GM18867 (cell line): ENCODE data around the gene UGT2B7.
A peak's percentile ranks its signal among the peaks of the same experiment; 100 is the strongest.
"Not testable (repeated sequence)": the region's sequence is repeated elsewhere in the genome, so short reads cannot be mapped to it uniquely, and the experiment has no call there.

Source experiments
- ATAC-seq: cut with Tn5 transposase; IDR thresholded peaks from one replicate; pipeline ENCODE4 v1.9.1; 2021; ENCODE audit warnings: mild to moderate bottlenecking, moderate library complexity; ENCODE audit not compliant: unreplicated experiment

UGT2B7 gene

DNA sequence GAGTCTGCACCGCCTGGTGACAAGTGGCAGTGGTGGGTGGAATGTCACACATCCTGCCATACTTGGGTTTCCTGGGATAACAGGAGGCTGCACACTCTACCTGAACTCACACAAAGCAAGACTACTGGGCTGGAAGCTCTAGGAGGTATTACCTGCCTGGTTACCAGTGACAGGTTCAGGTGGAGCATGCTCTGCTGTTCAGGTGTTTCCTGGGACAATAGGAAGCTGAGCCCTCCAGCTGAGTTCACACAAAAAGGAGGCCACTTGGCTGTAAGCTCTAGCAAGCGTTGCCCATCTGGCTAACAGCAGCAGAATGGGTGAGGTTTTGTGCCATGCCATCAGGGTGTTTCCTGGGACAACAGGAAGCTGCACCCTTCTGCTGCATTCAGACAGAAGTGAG lies 17.4 kb upstream of the UGT2B7 start:
- no peak for ATAC-seq

DNA sequence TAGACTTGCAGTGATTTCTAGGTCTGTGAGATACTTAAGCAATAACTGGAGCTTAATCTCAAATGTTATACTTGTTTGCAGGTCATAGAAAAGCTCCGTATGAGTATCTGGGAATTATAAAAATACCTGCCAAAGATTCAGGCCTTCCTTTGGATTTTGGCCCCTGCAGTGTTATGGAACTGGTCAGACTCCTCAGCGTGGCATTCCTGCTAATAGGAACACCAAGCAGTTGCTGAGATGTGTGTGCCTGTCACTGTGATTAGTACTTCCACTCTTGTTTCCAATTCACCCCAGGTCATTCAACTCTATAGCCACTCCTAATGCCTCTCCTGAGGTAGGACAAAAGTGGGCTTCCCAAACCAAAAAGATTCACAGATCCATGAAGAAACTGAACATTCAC lies 7.8 kb upstream of the UGT2B7 start:
- ATAC-seq: no peak

DNA sequence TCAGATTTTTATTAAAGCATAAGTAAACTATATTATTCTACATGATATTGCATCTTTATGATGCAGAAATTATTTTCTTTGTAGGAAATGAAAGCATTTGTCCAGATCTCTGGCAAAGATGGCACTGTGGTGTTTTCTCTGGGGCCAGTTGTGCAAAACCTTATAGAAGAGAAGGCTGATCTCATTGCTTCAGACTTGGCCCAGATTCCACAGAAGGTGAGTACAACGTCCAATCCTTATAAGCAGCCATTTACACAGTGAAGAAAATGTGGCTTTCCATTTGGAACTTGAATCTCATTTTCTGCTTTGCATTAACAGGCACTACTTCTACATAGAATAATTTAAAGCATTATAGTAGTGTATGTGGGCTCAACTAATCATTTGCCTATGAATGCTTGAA lies 6.9 kb upstream of the UGT2B7 start:
- ATAC-seq: no peak

GRCh38 chr4:69092190-69092589 lies 4.1 kb upstream of the UGT2B7 start:
- ATAC-seq: no peak

GRCh38 chr4:69092980-69093568 lies 3.2 kb upstream of the UGT2B7 start:
- no peak for ATAC-seq

DNA sequence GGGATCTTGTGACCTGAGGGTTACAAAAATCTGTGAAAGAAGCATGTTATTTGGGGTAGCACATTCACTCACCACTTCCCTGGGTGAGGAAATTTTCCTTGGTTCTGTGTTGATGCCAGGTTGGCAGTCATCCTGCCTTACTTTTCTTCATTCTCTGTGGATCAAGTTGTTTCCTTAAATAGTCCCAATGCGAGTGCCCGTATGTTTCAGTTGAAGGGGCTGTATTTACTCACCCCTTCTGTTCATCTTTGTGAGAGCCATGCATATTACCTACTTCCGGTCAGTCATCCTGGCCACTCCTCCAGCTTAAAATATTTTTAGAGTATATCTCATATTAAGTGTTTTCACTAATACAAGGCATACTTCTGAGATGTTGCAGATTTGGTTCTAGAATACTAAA lies 2.6 kb upstream of the UGT2B7 start:
- ATAC-seq: no peak

DNA sequence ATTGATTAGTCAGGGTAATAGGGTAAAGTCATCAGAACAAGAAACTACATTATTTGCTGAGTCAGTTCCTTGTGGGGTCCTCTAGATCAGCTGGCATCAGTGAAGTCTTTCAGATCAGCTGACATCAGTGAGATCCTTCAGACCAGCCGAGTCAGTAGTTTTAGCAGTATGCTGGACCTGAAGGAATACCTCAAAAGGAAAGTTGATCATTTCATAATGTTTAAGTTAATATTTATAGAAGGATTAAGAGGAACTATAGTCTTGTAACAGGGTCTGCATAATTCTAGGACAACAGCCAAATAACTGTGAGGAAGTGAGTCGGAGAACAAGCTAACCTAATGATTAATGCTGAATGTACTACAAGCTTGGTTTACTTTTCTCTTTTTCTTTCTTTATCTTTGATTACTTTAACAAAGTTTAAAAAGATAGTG lies 958 bp upstream of the UGT2B7 start:
- no peak for ATAC-seq

DNA sequence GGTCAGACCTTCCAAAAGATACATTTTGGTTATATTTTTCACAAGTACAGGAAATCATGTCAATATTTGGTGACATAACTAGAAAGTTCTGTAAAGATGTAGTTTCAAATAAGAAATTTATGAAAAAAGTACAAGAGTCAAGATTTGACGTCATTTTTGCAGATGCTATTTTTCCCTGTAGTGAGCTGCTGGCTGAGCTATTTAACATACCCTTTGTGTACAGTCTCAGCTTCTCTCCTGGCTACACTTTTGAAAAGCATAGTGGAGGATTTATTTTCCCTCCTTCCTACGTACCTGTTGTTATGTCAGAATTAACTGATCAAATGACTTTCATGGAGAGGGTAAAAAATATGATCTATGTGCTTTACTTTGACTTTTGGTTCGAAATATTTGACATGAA lies 536 bp downstream of the UGT2B7 start:
- ATAC-seq: no peak

GRCh38 chr4:69098470-69098869 lies 2.2 kb downstream of the UGT2B7 start:
- ATAC-seq: no peak

DNA sequence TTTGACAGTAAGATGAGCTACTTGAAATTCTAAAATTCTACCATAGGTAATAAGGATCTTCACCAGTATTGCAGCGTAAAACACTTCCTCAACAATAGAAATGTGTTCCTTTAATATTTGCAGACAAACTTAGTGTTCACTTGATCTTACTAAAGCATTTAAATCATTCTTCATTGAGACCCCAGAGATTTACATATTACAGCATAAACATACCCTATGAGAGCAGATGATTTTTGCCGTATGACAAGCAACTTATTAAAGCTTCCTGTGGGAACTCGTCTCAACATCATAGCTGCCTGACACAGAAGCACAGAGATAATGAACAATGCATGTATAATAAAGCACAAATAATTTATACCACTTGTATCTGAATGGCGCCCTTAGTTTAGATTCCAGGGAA lies 3.6 kb downstream of the UGT2B7 start:
- ATAC-seq: no peak

DNA sequence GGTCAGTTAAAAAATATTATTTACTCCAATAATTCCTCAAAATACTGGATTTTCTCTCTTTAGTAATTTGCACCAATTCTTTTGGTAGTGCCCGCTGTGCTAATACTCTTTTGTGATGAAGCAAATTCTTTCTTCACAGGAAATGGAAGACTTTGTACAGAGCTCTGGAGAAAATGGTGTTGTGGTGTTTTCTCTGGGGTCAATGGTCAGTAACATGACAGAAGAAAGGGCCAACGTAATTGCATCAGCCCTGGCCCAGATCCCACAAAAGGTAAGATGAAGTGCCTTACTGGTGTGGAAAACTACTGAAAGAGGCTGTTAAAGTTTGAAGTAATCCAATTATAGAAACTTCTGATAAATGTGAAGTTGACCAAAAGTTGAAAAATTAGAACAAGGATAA lies 6.4 kb downstream of the UGT2B7 start:
- ATAC-seq: not testable (repeated sequence)

GRCh38 chr4:69104719-69105275 lies 8.5 kb downstream of the UGT2B7 start:
- ATAC-seq: no peak

GRCh38 chr4:69115151-69115850 lies 19.0 kb downstream of the UGT2B7 start:
- not testable (repeated sequence) for ATAC-seq

DNA sequence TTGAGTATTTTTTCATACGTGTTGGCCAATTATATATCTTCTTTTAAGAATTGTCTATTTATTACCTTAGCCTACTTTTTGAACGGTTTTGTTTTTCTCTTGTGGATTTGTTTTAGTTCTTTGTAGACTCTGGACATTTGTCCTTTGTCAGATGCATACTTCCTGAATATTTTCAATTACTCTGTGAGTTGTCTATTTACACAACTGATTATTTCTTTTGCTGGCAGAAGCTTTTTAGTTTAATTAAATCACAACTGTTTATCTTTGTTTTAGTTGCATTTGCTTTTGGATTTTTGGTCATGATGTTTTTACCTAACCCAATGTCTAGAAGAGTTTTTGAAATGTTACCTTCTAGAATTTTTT lies 19.6 kb downstream of the UGT2B7 start:
- ATAC-seq: no peak

DNA sequence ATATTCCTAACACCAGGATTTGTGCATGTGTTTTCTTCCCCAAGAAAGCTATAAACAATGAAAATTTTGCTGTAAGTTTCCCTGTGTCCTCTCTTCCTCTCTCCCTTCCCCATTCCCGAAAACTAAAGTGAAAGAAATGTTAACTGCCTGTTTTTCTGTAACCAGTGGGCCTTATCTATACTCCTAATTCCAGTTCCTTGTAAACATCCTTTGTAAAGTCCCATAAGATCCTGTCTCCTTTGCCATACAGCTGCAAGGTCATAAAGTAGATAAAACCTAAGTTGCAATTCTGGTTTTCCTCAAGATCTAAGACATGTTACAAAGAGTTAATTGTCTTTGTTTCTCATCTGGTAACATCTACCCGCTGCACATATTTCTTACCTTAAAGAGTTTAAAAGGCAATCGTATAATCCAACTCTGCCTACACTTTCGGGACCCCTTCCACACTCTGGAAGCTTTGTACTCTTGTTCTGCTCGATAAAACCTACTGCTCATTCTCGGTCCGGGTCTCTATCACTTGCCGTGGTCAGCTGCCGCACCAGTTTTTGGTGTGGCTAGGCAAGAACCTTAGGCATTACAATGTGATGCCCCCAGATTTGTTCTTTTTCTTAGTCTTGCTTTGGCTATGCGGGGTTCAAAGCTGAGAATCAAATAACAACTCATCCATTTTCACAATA lies 20.5 kb downstream of the UGT2B7 start:
- ATAC-seq: no peak

DNA sequence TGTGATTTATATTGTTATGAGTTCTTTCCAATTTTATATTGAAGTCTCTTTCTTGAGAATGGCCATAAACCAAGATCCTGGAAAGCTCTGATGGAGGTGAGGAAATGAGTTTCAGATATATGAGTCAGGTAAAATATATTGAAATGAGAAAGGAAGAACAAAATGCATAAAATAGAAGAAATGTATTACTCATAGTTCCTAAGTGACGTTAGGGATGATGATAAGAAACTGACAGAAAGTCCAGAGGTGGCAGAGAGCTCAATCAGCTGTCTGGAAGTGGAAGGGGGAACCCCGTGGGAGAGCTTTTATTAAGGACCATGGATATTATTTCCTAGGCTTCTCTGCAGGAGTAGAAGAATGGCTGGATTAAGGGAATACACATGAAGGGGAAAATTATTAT lies 24.6 kb downstream of the UGT2B7 start:
- no peak for ATAC-seq

GRCh38 chr4:69122476-69122875 lies 26.2 kb downstream of the UGT2B7 start:
- no peak for ATAC-seq

DNA sequence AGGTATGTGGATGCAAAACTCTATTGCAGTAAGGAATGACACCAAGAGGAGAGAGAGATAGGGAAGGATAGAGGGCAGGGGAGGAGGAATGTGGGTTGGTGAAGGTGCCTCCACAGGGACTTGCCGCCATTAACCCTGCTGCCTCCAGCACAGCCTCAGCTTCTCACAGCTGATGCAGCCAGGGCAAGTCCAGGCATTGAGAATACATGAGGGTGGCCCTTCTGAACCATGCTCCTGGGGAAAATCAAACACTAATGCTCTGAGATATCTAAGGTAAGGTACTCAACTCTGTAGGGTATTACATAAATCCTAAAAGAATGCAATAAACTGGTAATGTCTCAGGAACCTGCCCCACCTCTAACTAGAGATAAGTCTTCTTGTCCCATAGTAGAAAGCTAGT lies 28.7 kb downstream of the UGT2B7 start:
- no peak for ATAC-seq

DNA sequence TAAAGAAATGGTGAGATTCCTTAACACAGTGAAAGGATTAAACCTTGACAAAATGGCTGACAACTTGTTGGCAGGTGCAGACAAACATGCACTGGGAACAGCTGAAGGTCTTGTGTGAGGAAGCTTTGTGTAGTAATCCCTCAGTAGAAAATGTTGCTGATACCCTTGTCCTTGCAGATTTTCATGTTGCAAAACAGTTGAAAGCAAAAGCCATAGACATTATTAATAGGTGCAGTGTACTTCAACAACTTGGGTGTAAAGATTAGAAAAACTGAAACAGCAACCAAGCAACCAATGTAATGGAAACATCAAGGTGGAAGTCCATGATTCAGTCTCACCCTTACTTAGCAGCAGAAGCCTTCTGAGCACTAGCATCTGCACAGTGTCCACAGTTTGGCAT lies 29.8 kb downstream of the UGT2B7 start:
- ATAC-seq: peak; percentile 77

DNA sequence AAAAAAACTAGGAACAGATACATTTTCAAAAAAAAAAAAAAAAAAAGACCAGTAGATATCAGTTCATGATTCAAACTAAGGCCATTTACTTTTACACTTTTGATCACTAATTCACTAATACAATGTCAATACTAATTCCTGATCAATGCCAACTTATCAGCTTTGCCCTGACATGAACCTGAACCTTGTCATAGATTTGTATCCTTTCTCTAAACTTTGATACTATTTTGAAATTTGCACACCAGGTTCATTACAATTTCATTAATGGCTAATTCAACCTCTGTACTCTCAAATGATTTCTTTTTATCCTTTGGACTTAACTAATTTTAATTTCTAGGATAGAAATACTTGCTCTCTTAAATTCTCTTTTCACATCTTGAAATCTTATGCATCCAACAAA lies 37.7 kb downstream of the UGT2B7 start:
- ATAC-seq: no peak

DNA sequence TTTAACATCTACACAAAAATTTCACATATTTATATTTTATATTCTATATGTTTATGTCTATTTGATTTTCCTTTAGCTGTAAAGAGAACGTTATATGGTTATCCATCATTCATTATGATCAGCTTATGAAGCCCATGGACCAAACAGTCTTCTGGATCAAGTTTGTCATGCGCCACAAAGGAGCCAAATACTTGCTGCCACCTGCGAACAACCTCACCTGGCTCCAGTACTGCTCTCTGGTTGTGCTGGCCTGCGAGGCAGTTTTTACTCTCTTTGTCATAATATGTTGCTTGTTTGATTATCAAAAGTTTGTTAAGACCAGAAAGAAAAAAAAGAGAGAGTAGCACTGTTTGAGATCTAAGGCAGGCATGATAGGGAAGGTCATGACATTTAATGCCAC lies 38.2 kb downstream of the UGT2B7 start:
- no peak for ATAC-seq

GRCh38 chr4:69141320-69141719 lies 45.0 kb downstream of the UGT2B7 start:
- no peak for ATAC-seq
